ENCODE data around the gene KIF26A. TPM values are rescaled to one million over a fixed set of nuclear protein-coding genes. Genes with fewer than 3 reads are reported as not detected.

Gene KIF26A
- total RNA-seq, 1 donor from 2014 or later, result 1.4 TPM

DNA sequence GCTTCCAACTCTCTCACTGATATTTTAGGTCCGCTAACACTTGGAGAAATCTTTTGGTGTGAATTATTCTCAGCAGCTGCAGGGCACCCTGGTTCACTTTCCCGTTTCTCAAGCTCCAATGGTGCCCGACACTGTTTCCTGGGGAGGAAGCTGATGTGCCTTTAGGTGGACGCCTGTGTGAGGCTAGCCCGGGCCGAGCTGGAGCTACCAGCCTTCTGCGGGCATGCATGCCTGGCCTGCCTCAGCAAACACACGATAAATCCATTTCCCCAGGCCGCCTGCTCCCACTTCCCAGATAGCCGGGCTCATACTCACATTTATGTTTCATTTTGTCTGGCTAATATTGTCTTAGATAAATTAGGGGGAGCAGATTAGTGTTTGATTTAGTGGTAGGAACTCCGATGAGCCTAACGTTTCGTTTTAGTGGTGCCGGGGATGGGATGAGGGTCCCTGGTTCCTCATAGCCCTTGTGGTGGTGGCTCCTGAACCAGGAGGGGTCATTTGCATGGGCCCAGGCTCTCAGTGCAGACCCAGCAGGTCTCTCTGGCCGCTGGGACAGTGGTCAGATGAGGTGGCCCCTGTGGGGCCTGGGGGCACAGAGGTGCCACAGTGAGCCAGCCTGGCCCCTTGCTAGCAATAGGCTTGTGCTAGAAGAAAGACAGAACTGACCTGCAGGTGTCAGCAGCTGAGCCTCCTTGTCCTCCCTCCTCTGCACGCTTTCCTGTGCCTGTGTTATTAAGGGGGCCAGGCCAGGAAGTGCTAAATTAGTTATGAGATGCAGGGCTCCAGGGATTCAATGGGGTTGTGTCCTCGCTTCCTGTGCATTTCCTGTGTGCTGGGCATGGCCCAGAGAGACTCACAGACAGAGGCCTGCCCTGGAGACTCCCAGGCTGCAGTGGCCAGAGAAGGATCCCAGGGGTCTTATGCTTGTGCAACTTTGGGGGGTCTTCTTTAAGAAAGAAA lies 88.3 kb downstream of the KIF26A start:
- no peak overlapping the region for H3K9ac ChIP-seq (ENCODE audit: low read length)
- TF ChIP-seq, protein P1, sequence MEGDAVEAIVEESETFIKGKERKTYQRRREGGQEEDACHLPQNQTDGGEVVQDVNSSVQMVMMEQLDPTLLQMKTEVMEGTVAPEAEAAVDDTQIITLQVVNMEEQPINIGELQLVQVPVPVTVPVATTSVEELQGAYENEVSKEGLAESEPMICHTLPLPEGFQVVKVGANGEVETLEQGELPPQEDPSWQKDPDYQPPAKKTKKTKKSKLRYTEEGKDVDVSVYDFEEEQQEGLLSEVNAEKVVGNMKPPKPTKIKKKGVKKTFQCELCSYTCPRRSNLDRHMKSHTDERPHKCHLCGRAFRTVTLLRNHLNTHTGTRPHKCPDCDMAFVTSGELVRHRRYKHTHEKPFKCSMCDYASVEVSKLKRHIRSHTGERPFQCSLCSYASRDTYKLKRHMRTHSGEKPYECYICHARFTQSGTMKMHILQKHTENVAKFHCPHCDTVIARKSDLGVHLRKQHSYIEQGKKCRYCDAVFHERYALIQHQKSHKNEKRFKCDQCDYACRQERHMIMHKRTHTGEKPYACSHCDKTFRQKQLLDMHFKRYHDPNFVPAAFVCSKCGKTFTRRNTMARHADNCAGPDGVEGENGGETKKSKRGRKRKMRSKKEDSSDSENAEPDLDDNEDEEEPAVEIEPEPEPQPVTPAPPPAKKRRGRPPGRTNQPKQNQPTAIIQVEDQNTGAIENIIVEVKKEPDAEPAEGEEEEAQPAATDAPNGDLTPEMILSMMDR (IDR thresholded peaks at IDR 0.05; ENCODE audit: insufficient read depth, low read depth, low read length), result no peak
- no peak for TF ChIP-seq EZH2 (IDR thresholded peaks at IDR 0.05; ENCODE audit: insufficient read depth, low read length)
- no peak overlapping the region for H3K27ac Mint-ChIP-seq (ENCODE audit: unreplicated experiment)
- no peak overlapping the region for H3K27ac ChIP-seq (ENCODE audit: low read depth, low read length)
- FAIRE-seq, result no peak
- no peak for DNase-seq (ENCODE audit: low read depth)
- H3K4me1 Mint-ChIP-seq (ENCODE audit: low read depth, unreplicated experiment), result peaks cover 2% of the 10 kb centered on the region
- H3K36me3 ChIP-seq (ENCODE audit: insufficient read depth, low read length), result no peaks in the 10 kb centered on the region
- H3K79me2 ChIP-seq (ENCODE audit: insufficient read depth, low read length), result no peaks in the 10 kb centered on the region
- H3K4me3 ChIP-seq (ENCODE audit: insufficient read depth, low read depth, low read length), result no peak overlapping the region
- no peaks in the 10 kb centered on the region for H4K20me1 ChIP-seq (ENCODE audit: insufficient read depth, low read length)
- peaks cover 14% of the 10 kb centered on the region for H3K27me3 Mint-ChIP-seq (ENCODE audit: low read depth, unreplicated experiment)
- no peaks in the 10 kb centered on the region for H3K27me3 ChIP-seq (ENCODE audit: insufficient read depth, low read length)
- H3K4me3 Mint-ChIP-seq (ENCODE audit: unreplicated experiment), result no peak overlapping the region
- H3K4me2 ChIP-seq (ENCODE audit: low read length), result no peak overlapping the region
- H3K4me1 ChIP-seq (ENCODE audit: insufficient read depth, low read length), result no peaks in the 10 kb centered on the region
- no peak overlapping the region for H2AFZ ChIP-seq (ENCODE audit: low read depth, low read length)
- peaks cover 6% of the 10 kb centered on the region for H3K9me3 Mint-ChIP-seq (ENCODE audit: unreplicated experiment)
- H3K9me3 ChIP-seq (ENCODE audit: insufficient read depth, low read depth, low read length), result peaks cover 10% of the 10 kb centered on the region
- no peaks in the 10 kb centered on the region for H3K36me3 Mint-ChIP-seq (ENCODE audit: low read depth, unreplicated experiment)

GRCh38 chr14:104227806-104228205 lies 89.4 kb downstream of the KIF26A start:
- Mint-ChIP-seq H3K4me1 (ENCODE audit: low read depth, unreplicated experiment) (peaks cover 2% of the 10 kb centered on the region), H3K36me3 (ENCODE audit: low read depth, unreplicated experiment) (no peaks in the 10 kb centered on the region), H3K27ac (ENCODE audit: unreplicated experiment) (no peak overlapping the region), H3K4me3 (ENCODE audit: unreplicated experiment) (no peak overlapping the region), H3K27me3 (ENCODE audit: low read depth, unreplicated experiment) (peaks cover 9% of the 10 kb centered on the region), H3K9me3 (ENCODE audit: unreplicated experiment) (peaks cover 6% of the 10 kb centered on the region)
- Histone ChIP-seq H4K20me1 (ENCODE audit: insufficient read depth, low read length) (no peaks in the 10 kb centered on the region), H3K4me1 (ENCODE audit: insufficient read depth, low read length) (no peaks in the 10 kb centered on the region), H3K27me3 (ENCODE audit: insufficient read depth, low read length) (no peaks in the 10 kb centered on the region), H3K27ac (ENCODE audit: low read depth, low read length) (no peak overlapping the region), H3K9me3 (ENCODE audit: insufficient read depth, low read depth, low read length) (peaks cover 15% of the 10 kb centered on the region), H3K4me2 (ENCODE audit: low read length) (no peak overlapping the region), H3K9ac (ENCODE audit: low read length) (no peak overlapping the region), H3K79me2 (ENCODE audit: insufficient read depth, low read length) (no peaks in the 10 kb centered on the region), H3K4me3 (ENCODE audit: insufficient read depth, low read depth, low read length) (no peak overlapping the region), H3K36me3 (ENCODE audit: insufficient read depth, low read length) (no peaks in the 10 kb centered on the region), H2AFZ (ENCODE audit: low read depth, low read length) (no peak overlapping the region)
- no peak for TF ChIP-seq EZH2 (IDR thresholded peaks at IDR 0.05; ENCODE audit: insufficient read depth, low read length)
- TF ChIP-seq, protein P1 (IDR thresholded peaks at IDR 0.05; ENCODE audit: insufficient read depth, low read depth, low read length), result no peak
- DNase-seq (ENCODE audit: low read depth), result no peak
- no peak for FAIRE-seq

DNA sequence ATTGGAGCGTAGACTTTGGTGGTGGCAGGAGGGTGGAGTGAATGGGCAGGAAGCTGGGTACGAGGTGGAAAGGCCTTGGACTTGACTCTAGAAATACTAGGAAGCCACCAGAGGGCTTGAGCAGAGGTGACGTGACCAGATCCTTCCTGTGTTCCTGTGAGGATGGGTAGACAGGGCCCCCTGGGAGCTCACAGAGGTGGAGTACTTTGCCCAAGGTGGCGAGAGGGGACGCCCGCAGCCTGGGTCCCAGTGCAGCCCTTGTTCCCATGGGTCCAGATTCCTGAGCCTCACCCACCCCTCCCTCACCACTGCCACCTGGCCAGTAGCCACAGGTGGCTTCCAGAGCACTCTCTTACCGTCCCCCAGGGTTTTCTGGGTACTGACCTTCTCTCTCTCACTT lies 89.8 kb downstream of the KIF26A start:
- Histone ChIP-seq H3K4me1 (ENCODE audit: insufficient read depth, low read length) (no peaks in the 10 kb centered on the region), H3K4me2 (ENCODE audit: low read length) (no peak overlapping the region), H2AFZ (ENCODE audit: low read depth, low read length) (no peak overlapping the region), H4K20me1 (ENCODE audit: insufficient read depth, low read length) (no peaks in the 10 kb centered on the region), H3K9me3 (ENCODE audit: insufficient read depth, low read depth, low read length) (peaks cover 19% of the 10 kb centered on the region), H3K36me3 (ENCODE audit: insufficient read depth, low read length) (no peaks in the 10 kb centered on the region), H3K27me3 (ENCODE audit: insufficient read depth, low read length) (no peaks in the 10 kb centered on the region), H3K27ac (ENCODE audit: low read depth, low read length) (no peak overlapping the region), H3K9ac (ENCODE audit: low read length) (no peak overlapping the region), H3K79me2 (ENCODE audit: insufficient read depth, low read length) (no peaks in the 10 kb centered on the region), H3K4me3 (ENCODE audit: insufficient read depth, low read depth, low read length) (no peak overlapping the region)
- no peak for FAIRE-seq
- peaks cover 2% of the 10 kb centered on the region for H3K4me1 Mint-ChIP-seq (ENCODE audit: low read depth, unreplicated experiment)
- TF ChIP-seq EZH2 (IDR thresholded peaks at IDR 0.05; ENCODE audit: insufficient read depth, low read length), result no peak
- TF ChIP-seq, protein P1 (IDR thresholded peaks at IDR 0.05; ENCODE audit: insufficient read depth, low read depth, low read length), result no peak
- H3K9me3 Mint-ChIP-seq (ENCODE audit: unreplicated experiment), result peaks cover 6% of the 10 kb centered on the region
- no peak overlapping the region for H3K27ac Mint-ChIP-seq (ENCODE audit: unreplicated experiment)
- H3K36me3 Mint-ChIP-seq (ENCODE audit: low read depth, unreplicated experiment), result no peaks in the 10 kb centered on the region
- no peak for DNase-seq (ENCODE audit: low read depth)
- peaks cover 9% of the 10 kb centered on the region for H3K27me3 Mint-ChIP-seq (ENCODE audit: low read depth, unreplicated experiment)
- H3K4me3 Mint-ChIP-seq (ENCODE audit: unreplicated experiment), result no peak overlapping the region

Measured in astrocyte (in vitro differentiated cells and primary cell).